Measurements from ENCODE around the gene MIA. TPM values are rescaled to one million over a fixed set of nuclear protein-coding genes. Genes with fewer than 3 reads are reported as not detected.
"Not testable (repeated sequence)": the region's sequence is repeated elsewhere in the genome, so short reads cannot be mapped to it uniquely, and the experiment has no call there.

Gene MIA
- total and polyA plus RNA-seq, 2 donors (not counting 1 experiment from before 2014, with no cell fraction given), result 0.99 TPM; not detected in 1

GRCh38 chr19:40815223-40815622 is 39.9 kb downstream of the MIA start:
- Histone ChIP-seq H3K4me2 (ENCODE audit: extremely low read depth, insufficient read depth, low read length) (no peak overlapping the region), H3K9me3 (ENCODE audit: control insufficient read depth, insufficient read depth, low read depth, low read length) (no peaks in the 10 kb centered on the region), H3K4me3 (replicated peaks in 1 of 4; ENCODE audit: control extremely low read depth in 1 of 4, insufficient read depth in 1 of 4, low read depth in 3 of 4, low read length in 4 of 4) (no peak overlapping the region), H3K36me3 (ENCODE audit: control insufficient read depth, insufficient read depth, low read length) (no peaks in the 10 kb centered on the region), H3K9ac (ENCODE audit: insufficient read depth, low read length) (no peak overlapping the region), H3K4me1 (ENCODE audit: control insufficient read depth, extremely low read depth, insufficient read depth, low read length) (peaks cover under 1% of the 10 kb centered on the region), H2AFZ (ENCODE audit: low read length) (no peak overlapping the region), H3K27ac (ENCODE audit: insufficient read depth, low read length) (no peak overlapping the region), H4K20me1 (ENCODE audit: control insufficient read depth, extremely low read depth, insufficient read depth, low read length) (no peaks in the 10 kb centered on the region), H3K79me2 (ENCODE audit: control insufficient read depth, insufficient read depth, low read length) (no peaks in the 10 kb centered on the region), H3K27me3 (ENCODE audit: control insufficient read depth, insufficient read depth, low read length) (no peaks in the 10 kb centered on the region)
- TF ChIP-seq EZH2 (IDR thresholded peaks at IDR 0.05; ENCODE audit: low read length, missing control alignments) (no peak), CTCF (conservative IDR thresholded peaks at IDR 0.05 in 1 of 2, IDR thresholded peaks at IDR 0.05 in 1 of 2; ENCODE audit: low read depth in 1 of 2, low read length in 2 of 2) (no peak)
- no peak for DNase-seq (ENCODE audit: low read depth in 2 of 2)

- H2AFZ ChIP-seq (ENCODE audit: low read length); H3K9ac ChIP-seq (ENCODE audit: insufficient read depth, low read length); H4K20me1 ChIP-seq (ENCODE audit: control insufficient read depth, extremely low read depth, insufficient read depth, low read length); H3K9me3 ChIP-seq (ENCODE audit: control insufficient read depth, insufficient read depth, low read depth, low read length); H3K79me2 ChIP-seq (ENCODE audit: control insufficient read depth, insufficient read depth, low read length); H3K27ac ChIP-seq (ENCODE audit: insufficient read depth, low read length); H3K36me3 ChIP-seq (ENCODE audit: control insufficient read depth, insufficient read depth, low read length); H3K4me1 ChIP-seq (ENCODE audit: control insufficient read depth, extremely low read depth, insufficient read depth, low read length); H3K27me3 ChIP-seq (ENCODE audit: control insufficient read depth, insufficient read depth, low read length): not testable (repeated sequence)
- DNase-seq (ENCODE audit: low read depth in 2 of 2), result peak in 1 of 2 donors; percentile 68
- peak in 1 of 2 donors; percentile 8 for TF ChIP-seq CTCF (conservative IDR thresholded peaks at IDR 0.05 in 1 of 2, IDR thresholded peaks at IDR 0.05 in 1 of 2; ENCODE audit: low read depth in 1 of 2, low read length in 2 of 2)
- Histone ChIP-seq H3K4me2 (ENCODE audit: extremely low read depth, insufficient read depth, low read length) (peak overlapping the region; percentile 53), H3K4me3 (replicated peaks in 1 of 4; ENCODE audit: control extremely low read depth in 1 of 4, insufficient read depth in 1 of 4, low read depth in 3 of 4, low read length in 4 of 4) (peak overlapping the region in 2 of 4 experiments; percentile 12 to 27)
Observed at GRCh38 chr19:40818480-40819399, 43.4 kb downstream of the MIA start.

- TF ChIP-seq CTCF (conservative IDR thresholded peaks at IDR 0.05 in 1 of 2, IDR thresholded peaks at IDR 0.05 in 1 of 2; ENCODE audit: low read depth in 1 of 2, low read length in 2 of 2), result peak; percentile 62 to 76
- not testable (repeated sequence) for H3K27ac ChIP-seq (ENCODE audit: insufficient read depth, low read length); H3K4me3 ChIP-seq (replicated peaks in 1 of 4; ENCODE audit: control extremely low read depth in 1 of 4, insufficient read depth in 1 of 4, low read depth in 3 of 4, low read length in 4 of 4); H3K36me3 ChIP-seq (ENCODE audit: control insufficient read depth, insufficient read depth, low read length); H3K27me3 ChIP-seq (ENCODE audit: control insufficient read depth, insufficient read depth, low read length); H4K20me1 ChIP-seq (ENCODE audit: control insufficient read depth, extremely low read depth, insufficient read depth, low read length); H3K9me3 ChIP-seq (ENCODE audit: control insufficient read depth, insufficient read depth, low read depth, low read length); H3K4me2 ChIP-seq (ENCODE audit: extremely low read depth, insufficient read depth, low read length); H3K4me1 ChIP-seq (ENCODE audit: control insufficient read depth, extremely low read depth, insufficient read depth, low read length); H2AFZ ChIP-seq (ENCODE audit: low read length); H3K9ac ChIP-seq (ENCODE audit: insufficient read depth, low read length); H3K79me2 ChIP-seq (ENCODE audit: control insufficient read depth, insufficient read depth, low read length)
- DNase-seq (ENCODE audit: low read depth in 2 of 2), result peak in 1 of 2 donors; percentile 59
Observed at GRCh38 chr19:40819479-40820234, 44.3 kb downstream of the MIA start.

Measured in fibroblast of lung (primary cell).